Thyroid gland (tissue), 4 donors: ENCODE measurements around the gene AMMECR1. TPM values are rescaled to one million over a fixed set of nuclear protein-coding genes. Genes with fewer than 3 reads are reported as not detected.

Experiments used
- DNase-seq, 2 donors: peaks; one replicate each; pipeline ENCODE4 v3.0.0-alpha.2; 2019
- H3K27ac ChIP-seq, 3 donors: fragments of 200-600 bp; sonication (generic); 1 replicate in 2 of 3; 2 replicates in 1 of 3; pipeline ENCODE4 v1.5.1; 2016 to 2019; ENCODE audit warnings: mild to moderate bottlenecking in 1 of 3, moderate library complexity in 1 of 3
- H3K27me3 ChIP-seq: fragments of 200-600 bp; sonication (generic); one replicate; pipeline ENCODE4 v1.5.1; 2019
- H3K36me3 ChIP-seq, 2 donors: fragments of 200-600 bp; sonication (generic); one replicate each; pipeline ENCODE4 v1.5.1; 2016 to 2019
- H3K4me1 ChIP-seq, 2 donors: fragments of 200-600 bp; sonication (generic); one replicate each; pipeline ENCODE4 v1.5.1; 2017 to 2019
- H3K4me3 ChIP-seq, 3 donors: fragments of 200-600 bp; sonication (generic); replicated peaks in 1 of 3; 1 replicate in 2 of 3; 2 replicates in 1 of 3; pipeline ENCODE4 v1.5.1; 2016; ENCODE audit warnings: mild to moderate bottlenecking in 1 of 3
- H3K9me3 ChIP-seq: fragments of 200-600 bp; sonication (generic); one replicate; pipeline ENCODE4 v1.5.1; 2017
- CTCF ChIP-seq, 6 experiments: fragments of 200-600 bp in 3 of 6; fragments of 450-650 bp in 3 of 6; sonication (generic) in 3 of 6; IDR thresholded peaks; one replicate each; pipeline ENCODE4 v1.5.1; 2016 to 2019; ENCODE audit warnings: antibody characterized with exemption in 6 of 6, mild to moderate bottlenecking in 2 of 6, inconsistent platforms in 1 of 6, moderate library complexity in 1 of 6
- POLR2A ChIP-seq, 2 donors: fragments of 450-650 bp; IDR thresholded peaks; one replicate each; pipeline ENCODE4 v1.6.1; 2017; ENCODE audit warnings: antibody characterized with exemption in 2 of 2, mild to moderate bottlenecking in 2 of 2, moderate library complexity in 1 of 2
- WGBS, 2 donors: methylation state at CpG; one replicate each; pipeline ENCODE4 v1.1.5; 2017; 5-methylcytosine and 5-hydroxymethylcytosine counted together
- intact Hi-C: fragments of 100-400 bp; cut with DNase I; formaldehyde crosslinking; loops from one replicate; pipeline ENCODE4 v1.15.1; 2023
- total RNA-seq, 4 donors: library from RNA; depleted of rRNA; stranded (reverse); fragments of >200 nt; gene quantifications; one replicate each; pipeline ENCODE4 v1.2.3, GENCODE V29; 2016

AMMECR1 gene
- total RNA-seq, 4 donors from 2014 or later, result 6.2 to 38.0 (median 11.0) TPM

GRCh38 chrX:110326712-110327111 is 8.8 kb upstream of the AMMECR1 start:
- Histone ChIP-seq H3K27me3 (no peaks in the 10 kb centered on the region), H3K4me1 (no peaks in the 10 kb centered on the region), H3K4me3 (no peak overlapping the region), H3K27ac (no peak overlapping the region), H3K9me3 (no peaks in the 10 kb centered on the region), H3K36me3 (no peaks in the 10 kb centered on the region)
- intact Hi-C loops, result no loop called here
- no peak for DNase-seq
- 89 to 96% methylated on average over 4 of the region's 4 CpGs for WGBS, 2 donors
- no peak for TF ChIP-seq POLR2A (IDR thresholded peaks at IDR 0.05)
- no peak for TF ChIP-seq CTCF (IDR thresholded peaks at IDR 0.05)

DNA sequence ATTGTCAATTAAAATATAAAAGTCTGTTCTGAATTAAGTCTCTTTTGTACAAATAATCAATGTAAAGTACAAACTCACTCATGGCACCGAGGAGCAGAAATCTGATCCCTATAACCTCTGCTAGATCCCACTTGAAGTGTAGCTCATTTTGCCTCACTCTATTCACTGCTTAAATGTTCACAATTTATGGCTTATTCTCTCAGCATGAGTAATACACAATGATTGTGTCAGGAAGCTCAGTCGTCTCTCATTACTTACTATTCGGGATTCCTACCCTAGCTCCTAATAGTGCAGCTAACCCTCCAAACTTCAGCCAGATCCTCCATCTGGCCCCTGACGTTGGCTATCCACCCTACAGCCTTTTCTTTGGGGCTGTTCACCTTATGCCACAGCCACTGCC is 4.7 kb upstream of the AMMECR1 start:
- TF ChIP-seq POLR2A (IDR thresholded peaks at IDR 0.05) (no peak), CTCF (IDR thresholded peaks at IDR 0.05) (no peak)
- H3K9me3 ChIP-seq, result no peaks in the 10 kb centered on the region
- intact Hi-C loops, result no loop called here
- no peak overlapping the region for H3K4me3 ChIP-seq
- no peaks in the 10 kb centered on the region for H3K4me1 ChIP-seq
- H3K27me3 ChIP-seq, result no peaks in the 10 kb centered on the region
- H3K27ac ChIP-seq, result no peak overlapping the region
- DNase-seq, result no peak
- WGBS, 2 donors, result 73 to 78% methylated on average over 4 of the region's 4 CpGs
- no peaks in the 10 kb centered on the region for H3K36me3 ChIP-seq

DNA sequence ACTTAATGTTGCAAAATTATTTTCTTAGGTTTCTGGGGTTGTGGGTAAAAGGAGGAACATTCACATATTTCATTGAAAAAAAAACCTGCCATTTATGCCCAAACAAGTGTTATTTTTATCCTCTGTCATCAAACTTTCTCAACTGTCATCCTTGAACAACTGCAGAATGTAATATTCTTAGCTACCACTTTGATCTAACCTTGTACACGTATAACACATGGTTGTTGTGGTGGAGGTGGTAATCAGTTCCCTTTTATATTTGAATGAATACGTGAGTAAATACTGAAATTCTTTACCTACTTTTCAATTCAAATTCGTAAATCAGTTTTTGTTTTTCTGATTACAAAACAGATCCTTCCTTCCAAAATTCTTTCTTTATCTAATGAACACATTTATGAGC is 3.8 kb upstream of the AMMECR1 start:
- no peak overlapping the region for H3K4me3 ChIP-seq
- TF ChIP-seq CTCF (IDR thresholded peaks at IDR 0.05), result no peak
- no peak for TF ChIP-seq POLR2A (IDR thresholded peaks at IDR 0.05)
- no peaks in the 10 kb centered on the region for H3K4me1 ChIP-seq
- WGBS, 2 donors, result 94 to 95% methylated on average over 3 of the region's 3 CpGs
- H3K27me3 ChIP-seq, result no peaks in the 10 kb centered on the region
- H3K27ac ChIP-seq, result no peak overlapping the region
- no peak for DNase-seq
- no peaks in the 10 kb centered on the region for H3K9me3 ChIP-seq
- no peaks in the 10 kb centered on the region for H3K36me3 ChIP-seq
- intact Hi-C loops, result no loop called here

GRCh38 chrX:110321081-110321480 is 3.2 kb upstream of the AMMECR1 start:
- H3K27me3 ChIP-seq, result no peaks in the 10 kb centered on the region
- H3K36me3 ChIP-seq, result no peaks in the 10 kb centered on the region
- no peak for DNase-seq
- intact Hi-C loops, result no loop called here
- no peaks in the 10 kb centered on the region for H3K9me3 ChIP-seq
- H3K27ac ChIP-seq, result no peak overlapping the region
- no peaks in the 10 kb centered on the region for H3K4me1 ChIP-seq
- H3K4me3 ChIP-seq, result no peak overlapping the region
- TF ChIP-seq CTCF (IDR thresholded peaks at IDR 0.05) (no peak), POLR2A (IDR thresholded peaks at IDR 0.05) (no peak)

GRCh38 chrX:110320381-110320987 is 2.6 kb upstream of the AMMECR1 start:
- intact Hi-C loops, result no loop called here

More at GRCh38 chrX:110320381-110320987, 2.6 kb upstream of the AMMECR1 start:
- Histone ChIP-seq H3K27ac (no peak overlapping the region), H3K27me3 (no peaks in the 10 kb centered on the region), H3K9me3 (no peaks in the 10 kb centered on the region), H3K4me3 (no peak overlapping the region), H3K4me1 (no peaks in the 10 kb centered on the region), H3K36me3 (no peaks in the 10 kb centered on the region)
- TF ChIP-seq POLR2A (IDR thresholded peaks at IDR 0.05) (no peak), CTCF (IDR thresholded peaks at IDR 0.05) (no peak)
- DNase-seq, result no peak
- 69 to 74% methylated on average over 3 of the region's 3 CpGs for WGBS, 2 donors
